Uterus (tissue), 4 donors: ENCODE data around the gene UCP3. TPM values are rescaled to one million over a fixed set of nuclear protein-coding genes. Genes with fewer than 3 reads are reported as not detected.

Experiments
- DNase-seq, 2 donors: peaks; one replicate each; pipeline ENCODE4 v3.0.0-alpha.2; 2019 to 2020
- H3K27ac ChIP-seq, 2 donors: fragments of 200-600 bp; sonication (generic); 1 replicate in 1 of 2; 2 replicates in 1 of 2; pipeline ENCODE4 v1.5.1; 2016 to 2018
- H3K27me3 ChIP-seq, 2 donors: fragments of 200-600 bp; sonication (generic); one replicate each; pipeline ENCODE4 v1.5.1; 2018 to 2019; ENCODE audit warnings: control low read depth in 1 of 2
- H3K36me3 ChIP-seq, 2 donors: fragments of 200-600 bp; sonication (generic); one replicate each; pipeline ENCODE4 v1.5.1; 2019; ENCODE audit warnings: control low read depth in 1 of 2
- H3K4me1 ChIP-seq, 2 donors: fragments of 200-600 bp; sonication (generic); one replicate each; pipeline ENCODE4 v1.5.1; 2018 to 2019; ENCODE audit warnings: control low read depth in 1 of 2
- H3K4me3 ChIP-seq, 2 donors: fragments of 200-600 bp; sonication (generic); 1 replicate in 1 of 2; 2 replicates in 1 of 2; pipeline ENCODE4 v1.5.1; 2018 to 2019; ENCODE audit warnings: mild to moderate bottlenecking in 1 of 2
- H3K9me3 ChIP-seq, 2 donors: fragments of 200-600 bp; sonication (generic); one replicate each; pipeline ENCODE4 v1.5.1; 2019; ENCODE audit warnings: control low read depth in 1 of 2
- CTCF ChIP-seq, 4 experiments: fragments of 200-600 bp in 2 of 4; fragments of 450-650 bp in 2 of 4; sonication (generic) in 2 of 4; IDR thresholded peaks; one replicate each; pipeline ENCODE4 v1.5.1; 2016 to 2019; ENCODE audit warnings: antibody characterized with exemption in 4 of 4, mild to moderate bottlenecking in 2 of 4, moderate library complexity in 1 of 4
- POLR2A ChIP-seq, 2 donors: fragments of 450-650 bp; IDR thresholded peaks; one replicate each; pipeline ENCODE4 v1.6.1; 2016; ENCODE audit warnings: antibody characterized with exemption in 2 of 2, mild to moderate bottlenecking in 1 of 2, moderate library complexity in 1 of 2
- intact Hi-C: fragments of 100-400 bp; cut with DNase I; formaldehyde crosslinking; loops from one replicate; pipeline ENCODE4 v1.15.1; 2023; ENCODE audit warnings: low total_unique reads
- total RNA-seq, 4 donors: library from RNA; depleted of rRNA in 3 of 4; stranded (reverse); fragments of >200 nt in 3 of 4; gene quantifications; one replicate each; pipeline versions ENCODE4 v1.1.0 to v1.2.4, GENCODE V29; 2014 to 2023
- donor health status: DM: yes; HTN: yes; CAD: no.

The UCP3 gene
- total RNA-seq, 4 donors from 2014 or later, result 0.21 to 4.1 (median 1.5) TPM; not detected in 1

- Histone ChIP-seq H3K4me1 (no peaks in the 10 kb centered on the region), H3K4me3 (no peak within 1 kb of the TSS), H3K9me3 (no peaks in the 10 kb centered on the region), H3K27me3 (no peaks in the 10 kb centered on the region), H3K36me3 (no peaks in the 10 kb centered on the region), H3K27ac (no peak within 1 kb of the TSS)
- intact Hi-C loops, result no loop called here
- no peak for TF ChIP-seq CTCF (IDR thresholded peaks at IDR 0.05)
- no peak for TF ChIP-seq POLR2A (IDR thresholded peaks at IDR 0.05)
- peak in 1 of 2 donors; percentile 25 for DNase-seq
These were observed 57.8 kb downstream of the UCP3 start, which contains the start of gene DNAJB13 for GRCh38 chr11:73950869-73951710. Gene DNAJB13 (plus strand): TSS chr11:73951026. CDS start chr11:73951070, 44 bp downstream.

Other genes starting within 250 kb of the UCP3 start
- gene RAB6A, start 248.0 kb downstream of the UCP3 start, total RNA-seq, result 100 to 1,000 TPM in 3 of 4 donors, 10 to 100 TPM in 1; 75.9 to 129 (median 119) TPM
- 10 to 100 TPM in 2 of 4 donors, 1 to 10 TPM in 2; 5.6 to 29.6 (median 11.9) TPM for gene MRPL48, start 221.2 kb downstream of the UCP3 start, total RNA-seq
- 100 to 1,000 TPM in 2 of 4 donors, 10 to 100 TPM in 2; 28.1 to 147 (median 84.8) TPM for gene COA4, start 132.2 kb downstream of the UCP3 start, total RNA-seq
- 10 to 100 TPM in 2 of 4 donors, 1 to 10 TPM in 1, under 1 TPM in 1; 0.59 to 20.8 (median 9.0) TPM for gene PAAF1, start 132.1 kb downstream of the UCP3 start, total RNA-seq
- 1 to 10 TPM in 3 of 4 donors, not detected in 1; 1.9 to 9.1 (median 4.6) TPM for gene DNAJB13, start 58.1 kb downstream of the UCP3 start, total RNA-seq
- 10 to 100 TPM in 3 of 4 donors, not detected in 1; 10.8 to 64.7 (median 33.7) TPM for gene UCP2, start 26.2 kb downstream of the UCP3 start, total RNA-seq
- gene C2CD3, start 161.9 kb upstream of the UCP3 start, total RNA-seq, result 100 to 1,000 TPM in 1 of 4 donors, 10 to 100 TPM in 3; 22.5 to 347 (median 29.5) TPM
- 10 to 100 TPM; 12.6 to 60.0 (median 45.3) TPM for gene PPME1, start 162.2 kb upstream of the UCP3 start, total RNA-seq